NCI-H2081 treated with DMSO at 0.1 percent for 48 hours (cell line): ENCODE results near the gene SDR42E1.
A peak's percentile ranks its signal among the peaks of the same experiment; 100 is the strongest.

Source experiments
- DNase-seq: peaks from one replicate; lab custom pipeline; 2025; lab: John Stamatoyannopoulos, UW

The SDR42E1 gene, protein sequence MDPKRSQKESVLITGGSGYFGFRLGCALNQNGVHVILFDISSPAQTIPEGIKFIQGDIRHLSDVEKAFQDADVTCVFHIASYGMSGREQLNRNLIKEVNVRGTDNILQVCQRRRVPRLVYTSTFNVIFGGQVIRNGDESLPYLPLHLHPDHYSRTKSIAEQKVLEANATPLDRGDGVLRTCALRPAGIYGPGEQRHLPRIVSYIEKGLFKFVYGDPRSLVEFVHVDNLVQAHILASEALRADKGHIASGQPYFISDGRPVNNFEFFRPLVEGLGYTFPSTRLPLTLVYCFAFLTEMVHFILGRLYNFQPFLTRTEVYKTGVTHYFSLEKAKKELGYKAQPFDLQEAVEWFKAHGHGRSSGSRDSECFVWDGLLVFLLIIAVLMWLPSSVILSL

GRCh38 chr16:82011199-82011641 lies at the start of gene SDR42E1:
SDR42E1 (minus strand) TSS chr16:82011470; CDS start chr16:82000858, 10,612 bp downstream.
- DNase-seq, result peak; percentile 14

GRCh38 chr16:82059983-82060421 lies 48.7 kb upstream of the SDR42E1 start:
- DNase-seq, result no peak

DNA sequence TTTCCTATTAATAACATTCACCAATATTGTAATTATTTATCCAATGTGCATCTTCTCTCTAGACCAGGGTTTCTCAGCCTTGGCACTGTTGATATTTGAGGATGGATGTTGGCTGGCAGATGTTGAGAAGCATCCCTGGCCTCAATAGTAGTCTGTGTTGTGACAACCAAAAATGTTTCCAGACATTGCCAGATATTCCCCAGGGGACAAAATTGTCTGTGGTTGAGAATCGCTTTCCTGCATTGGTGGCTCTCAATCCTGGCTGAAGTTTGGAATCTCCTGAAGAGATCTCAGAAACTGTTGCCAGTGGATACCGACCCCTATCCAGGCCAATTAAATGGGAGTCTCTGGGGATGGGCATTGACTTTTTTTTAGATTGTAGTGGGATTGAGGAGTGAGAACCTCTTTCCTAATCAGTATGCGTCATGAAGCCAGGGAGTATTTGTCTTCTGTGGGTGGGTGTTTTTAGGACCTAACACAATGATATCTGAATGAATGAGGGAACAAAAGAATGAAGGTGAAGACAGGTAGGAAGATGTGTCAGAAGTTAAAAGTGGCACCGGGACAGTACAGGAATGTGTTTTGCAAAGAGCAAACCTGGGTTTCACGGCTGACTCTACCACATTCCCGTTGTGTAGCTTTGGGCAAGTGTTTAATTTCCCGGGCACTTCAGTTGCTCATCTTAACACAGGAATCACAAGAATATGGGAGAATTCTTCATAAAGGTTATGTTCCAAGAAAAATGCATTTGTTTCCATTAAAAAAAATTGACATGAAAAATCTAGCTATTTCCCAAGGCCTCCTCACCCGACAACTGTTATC lies 48.1 kb upstream of the SDR42E1 start:
- no peak for DNase-seq

DNA sequence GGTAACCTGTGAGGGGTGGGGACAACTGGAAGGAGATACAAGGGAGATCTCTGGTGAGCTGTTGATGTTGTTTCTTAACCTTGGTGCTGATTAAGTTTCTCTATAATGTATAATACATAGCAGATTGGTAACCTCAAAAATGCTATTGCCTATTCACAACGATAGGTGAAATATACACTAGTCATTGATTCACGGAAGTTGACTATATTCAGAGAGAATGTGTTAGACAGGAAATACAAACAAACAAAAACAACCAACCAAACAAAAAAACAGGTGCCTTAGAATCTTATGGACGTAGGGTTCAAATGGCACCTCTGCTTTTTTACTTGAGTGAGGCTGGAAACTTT lies 45.3 kb upstream of the SDR42E1 start:
- no peak for DNase-seq

GRCh38 chr16:82055728-82056549 lies 44.7 kb upstream of the SDR42E1 start:
- DNase-seq, result no peak

DNA sequence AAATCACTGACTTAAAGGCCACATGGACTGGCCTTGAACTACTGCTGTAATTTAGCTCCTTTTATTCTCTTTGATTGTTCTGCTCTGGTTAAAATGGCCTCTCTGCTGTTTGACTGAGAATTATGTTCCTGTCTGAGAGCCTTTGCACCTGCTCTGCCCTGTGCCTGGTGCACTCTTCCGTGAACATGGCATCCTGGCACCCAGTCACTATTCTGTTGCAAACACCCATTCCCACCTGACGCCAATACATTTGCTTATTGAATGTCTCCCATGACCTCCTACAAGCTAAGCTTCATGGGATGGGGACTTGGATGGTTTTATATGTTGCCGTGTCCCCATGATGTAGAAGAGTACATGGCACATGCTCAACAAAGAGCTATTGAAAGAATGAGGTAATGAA lies 43.8 kb upstream of the SDR42E1 start:
- DNase-seq, result no peak

GRCh38 chr16:82051656-82052055 lies 40.4 kb upstream of the SDR42E1 start:
- DNase-seq, result no peak

GRCh38 chr16:82050909-82051357 lies 39.7 kb upstream of the SDR42E1 start:
- DNase-seq, result no peak

DNA sequence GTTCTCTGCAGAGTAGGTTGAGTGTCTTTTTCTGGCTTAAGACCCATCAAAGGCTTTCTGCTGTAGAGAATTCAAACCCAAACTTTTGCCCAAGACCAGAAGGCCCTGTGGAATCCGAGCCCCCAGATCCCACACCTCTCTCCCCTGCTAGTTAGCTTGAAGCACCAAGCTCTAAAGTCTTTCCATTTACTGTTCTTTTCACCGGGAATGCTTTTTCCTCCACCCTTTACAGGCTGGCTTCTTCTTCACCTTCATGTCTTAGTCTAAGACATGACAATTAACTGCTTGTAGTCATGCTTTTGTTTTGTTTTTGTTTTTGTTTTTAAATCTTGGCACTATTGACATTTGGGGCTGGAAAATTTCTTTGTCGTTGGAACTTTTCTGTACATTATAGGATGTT lies 39.2 kb upstream of the SDR42E1 start:
- DNase-seq, result no peak

- no peak for DNase-seq
Measured at GRCh38 chr16:82049484-82049883, 38.2 kb upstream of the SDR42E1 start.

GRCh38 chr16:82047787-82048186 lies 36.5 kb upstream of the SDR42E1 start:
- no peak for DNase-seq

DNA sequence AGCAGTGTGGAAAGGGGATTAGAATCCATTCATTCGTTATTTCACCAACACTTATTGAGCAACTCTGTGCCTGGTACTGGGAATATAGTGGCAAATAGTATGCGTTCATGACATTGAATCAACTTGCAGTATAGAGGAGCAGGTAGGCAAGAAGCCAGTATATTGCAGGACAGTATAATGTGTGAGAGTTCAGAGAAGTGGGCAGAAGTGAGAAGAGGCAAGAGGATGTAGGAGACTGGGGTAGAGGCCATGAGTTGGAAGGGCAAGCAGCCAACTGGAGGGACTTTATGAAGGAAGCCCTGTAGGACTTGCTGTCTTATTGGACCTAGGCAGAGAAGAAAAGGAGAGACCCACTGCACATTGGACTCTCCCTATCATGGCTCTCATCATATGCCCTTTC lies 36.1 kb upstream of the SDR42E1 start:
- DNase-seq, result no peak

DNA sequence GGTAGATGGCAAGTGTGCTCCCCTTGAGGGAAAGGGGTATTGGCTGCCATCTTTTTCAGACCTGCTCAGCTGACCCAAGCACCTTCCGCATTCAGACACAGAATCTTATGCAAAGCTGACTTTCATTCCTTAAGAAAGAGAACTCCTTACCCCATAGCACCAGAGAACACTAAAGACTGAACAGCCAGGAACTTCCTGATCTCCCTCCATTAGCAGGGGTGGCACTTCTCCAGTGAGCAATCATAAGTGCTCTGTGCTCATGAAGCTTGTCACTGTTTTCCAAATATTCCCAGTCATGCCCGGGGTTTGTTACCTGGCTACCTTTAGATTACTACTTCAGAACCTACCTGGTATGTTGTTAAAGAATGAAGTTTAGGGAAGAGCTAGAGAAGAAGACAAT lies 35.7 kb upstream of the SDR42E1 start:
- DNase-seq, result no peak

DNA sequence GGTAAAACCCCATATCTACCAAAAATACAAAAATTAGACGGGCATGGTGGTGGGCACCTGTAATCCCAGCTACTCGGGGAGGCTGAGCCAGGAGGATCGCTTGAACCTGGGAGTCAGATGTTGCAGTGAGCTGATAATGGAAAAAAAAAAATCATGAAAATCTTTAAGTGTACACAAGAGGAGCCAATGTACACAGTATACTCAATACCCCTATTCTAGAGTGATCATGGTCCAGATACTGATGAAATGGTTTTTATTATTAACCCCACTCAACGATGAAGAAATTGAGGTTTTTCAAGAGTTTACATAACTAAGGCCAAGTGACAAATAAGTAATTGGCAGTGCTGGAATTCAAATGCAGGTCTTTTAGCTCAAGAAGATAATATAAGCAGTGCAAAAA lies 35.3 kb upstream of the SDR42E1 start:
- DNase-seq, result no peak

DNA sequence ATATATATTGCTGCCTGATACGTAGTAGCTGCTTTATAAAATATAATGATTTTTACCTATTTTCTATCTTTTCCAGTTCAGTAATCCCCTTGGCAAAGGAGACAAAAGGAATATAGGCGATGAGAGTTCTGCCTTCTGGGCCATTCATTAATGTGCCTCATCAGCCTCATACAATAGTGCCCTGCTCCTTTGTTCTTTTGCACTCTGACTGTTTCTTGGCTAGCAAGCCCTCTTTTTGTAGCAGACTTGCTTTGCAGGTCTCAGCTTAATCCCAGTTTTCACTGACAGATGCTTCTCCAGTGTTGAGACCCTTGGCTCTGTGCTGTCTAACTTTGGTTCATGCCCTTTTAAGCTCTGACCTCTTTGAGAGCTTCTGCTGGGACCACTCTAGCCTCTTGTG lies 34.2 kb upstream of the SDR42E1 start:
- no peak for DNase-seq

DNA sequence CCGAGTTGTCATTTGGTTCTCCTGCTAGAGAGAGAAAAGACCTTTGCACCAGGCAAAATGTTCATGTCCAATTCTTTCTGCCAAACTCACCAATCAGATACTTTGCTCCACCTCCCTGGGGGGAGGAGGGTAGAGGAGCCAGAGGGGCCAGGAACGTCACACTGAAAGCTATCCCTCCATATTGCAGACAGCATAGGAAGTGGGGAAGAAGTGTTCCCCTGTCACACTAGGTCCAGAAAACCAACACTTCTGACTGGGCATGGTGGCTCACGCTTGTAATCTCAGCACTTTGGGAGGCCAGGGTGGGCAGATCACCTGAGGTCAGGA lies 33.3 kb upstream of the SDR42E1 start:
- DNase-seq, result no peak

- no peak for DNase-seq
Measured at GRCh38 chr16:82043680-82044584, 32.7 kb upstream of the SDR42E1 start.

GRCh38 chr16:82042846-82043245 lies 31.6 kb upstream of the SDR42E1 start:
- no peak for DNase-seq

- DNase-seq, result no peak
Measured at GRCh38 chr16:82042144-82042543, 30.9 kb upstream of the SDR42E1 start.

DNA sequence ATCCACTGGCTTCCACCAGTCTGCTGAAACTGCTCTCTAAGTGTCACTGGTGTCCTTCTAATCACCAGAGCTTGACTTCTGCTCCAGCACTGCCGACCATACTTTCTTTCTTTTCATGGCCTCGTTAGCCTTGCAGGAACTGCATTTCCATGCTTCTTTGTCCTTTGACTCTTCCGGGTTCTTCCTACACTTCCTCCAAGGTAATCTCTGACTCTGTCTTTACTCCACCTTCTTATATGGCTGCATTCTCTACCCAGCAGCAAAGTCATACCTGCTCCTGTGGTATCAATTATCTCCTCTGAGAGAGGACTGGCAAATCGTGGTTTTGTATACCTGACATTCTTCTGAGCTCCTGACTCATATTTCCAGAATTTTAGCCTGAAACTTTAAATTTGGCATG lies 30.3 kb upstream of the SDR42E1 start:
- no peak for DNase-seq

DNA sequence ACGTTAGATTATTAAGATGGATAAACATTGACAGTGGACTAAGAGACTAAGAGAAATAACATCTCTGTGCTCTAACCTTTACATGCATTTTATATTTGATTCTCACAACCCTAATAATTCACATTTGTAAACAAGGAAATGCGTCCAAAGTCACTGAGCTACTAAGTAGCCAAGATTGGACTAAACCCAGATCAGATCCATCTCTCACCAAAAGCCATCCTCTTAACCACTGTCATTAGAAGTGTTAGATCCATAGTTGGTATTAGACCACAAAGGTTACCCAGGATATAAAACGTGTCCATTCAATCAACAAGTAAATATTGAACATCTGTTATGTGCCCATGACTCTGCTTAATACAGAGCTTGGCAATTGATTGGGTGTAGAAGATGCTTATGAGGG lies 29.0 kb upstream of the SDR42E1 start:
- DNase-seq, result no peak
